SIG-M5 treated with dmso at 0.1 percent for 504 hours (cell line): ENCODE measurements around the gene TPK1.

Experiments
- DNase-seq: peaks from one replicate; lab custom pipeline; 2025; ENCODE audit not compliant: unreplicated experiment; lab: John Stamatoyannopoulos, UW

Gene TPK1

GRCh38 chr7:144488977-144489376 lies 346.9 kb downstream of the TPK1 start:
- no peak for DNase-seq

- no peak for DNase-seq
These were observed 348.0 kb downstream of the TPK1 start for GRCh38 chr7:144487901-144488300.

DNA sequence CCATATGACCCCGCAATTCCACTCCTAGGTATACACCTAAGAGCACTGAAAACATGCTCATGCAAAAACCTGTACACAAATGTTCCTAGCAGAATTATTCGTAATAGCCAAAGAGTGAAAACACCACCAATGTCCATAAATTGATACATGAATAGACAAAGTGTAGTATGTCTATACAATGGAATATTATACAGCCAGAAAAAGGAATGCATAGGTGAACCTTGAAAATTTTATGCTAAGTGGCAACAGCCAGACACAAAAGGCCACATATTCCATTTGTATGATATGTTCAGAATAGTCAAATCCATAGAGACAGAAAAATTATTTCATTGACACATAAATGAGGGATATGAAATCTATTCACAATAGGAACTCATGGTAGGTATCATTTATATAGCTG lies 351.4 kb downstream of the TPK1 start:
- no peak for DNase-seq

DNA sequence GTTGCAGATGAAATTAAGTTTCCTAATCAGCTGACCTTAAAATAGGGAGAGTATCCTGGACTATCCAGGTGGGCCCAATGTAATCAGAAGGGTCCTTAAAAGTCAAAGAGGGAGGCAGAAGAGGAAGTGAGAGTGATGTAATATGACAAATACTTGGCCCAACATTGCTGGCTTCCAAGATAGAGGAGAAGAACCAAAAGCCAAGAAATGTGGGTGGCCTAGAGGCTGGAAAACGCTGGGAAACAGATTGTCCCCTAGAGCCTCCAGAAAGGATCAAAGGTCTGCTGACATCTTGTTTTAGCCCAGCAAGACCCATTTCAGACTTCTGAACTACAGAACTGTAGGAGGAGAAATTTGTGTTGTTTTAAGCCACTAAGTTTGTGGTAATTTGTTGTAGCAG lies 352.7 kb downstream of the TPK1 start:
- DNase-seq, result no peak

- DNase-seq, result no peak
These were observed 354.0 kb downstream of the TPK1 start for GRCh38 chr7:144481833-144482232.

GRCh38 chr7:144477348-144477747 lies 358.5 kb downstream of the TPK1 start:
- DNase-seq, result no peak

- no peak for DNase-seq
These were observed 360.8 kb downstream of the TPK1 start for GRCh38 chr7:144474800-144475615.

GRCh38 chr7:144474363-144474762 lies 361.5 kb downstream of the TPK1 start:
- no peak for DNase-seq

GRCh38 chr7:144473908-144474307 lies 361.9 kb downstream of the TPK1 start:
- DNase-seq, result no peak

DNA sequence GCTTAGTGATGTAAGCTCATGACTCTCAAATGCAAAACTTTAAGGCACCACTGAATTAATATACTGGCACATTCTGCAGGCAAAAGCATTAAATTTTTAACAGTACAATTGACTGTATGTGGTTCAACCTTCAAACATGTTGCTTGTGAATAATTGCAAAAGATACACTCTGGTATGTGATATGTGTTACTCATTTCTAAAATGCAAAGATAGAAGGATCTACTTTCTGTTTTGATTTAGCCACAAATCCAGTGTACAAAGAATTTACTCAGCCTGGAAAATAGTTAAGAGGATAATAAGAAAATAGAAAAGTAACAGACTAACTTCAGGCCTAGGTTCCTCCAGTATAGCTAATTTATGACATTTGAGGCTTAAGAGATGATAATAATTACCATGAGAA lies 365.8 kb downstream of the TPK1 start:
- no peak for DNase-seq

DNA sequence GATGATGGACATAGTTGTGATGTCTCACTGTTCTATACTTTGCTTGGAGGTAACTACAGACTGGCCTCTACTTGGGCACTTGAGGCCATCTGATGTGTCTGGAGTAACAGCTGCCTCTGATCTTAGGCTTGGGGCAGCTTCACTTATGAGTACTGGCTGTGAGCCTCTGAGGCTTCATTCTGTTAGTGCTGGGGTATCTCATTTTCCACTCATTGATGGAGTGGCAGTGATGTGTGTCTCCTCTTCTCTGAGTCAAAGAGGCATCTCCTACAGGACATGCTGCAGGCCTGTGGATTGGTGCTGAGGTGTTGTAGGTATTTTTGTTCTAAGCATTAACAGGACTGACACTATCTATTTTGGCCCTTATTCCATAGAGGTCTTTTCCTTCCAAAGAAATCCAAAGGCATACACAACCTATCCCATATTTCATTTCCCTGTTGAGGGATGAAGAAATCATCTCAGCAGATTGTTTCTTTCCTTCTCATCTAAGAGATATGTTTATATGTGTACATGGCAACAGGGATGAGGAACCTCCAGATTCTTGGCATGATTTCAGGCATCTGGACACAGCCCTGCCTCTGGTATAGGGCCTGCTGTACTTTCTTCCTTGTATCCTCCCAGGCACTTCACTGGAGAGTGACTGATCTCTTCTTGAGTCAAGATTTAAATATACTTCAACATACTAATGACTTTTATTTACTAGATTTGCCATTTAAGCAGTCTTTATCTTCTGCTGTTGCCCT lies 366.7 kb downstream of the TPK1 start:
- DNase-seq, result no peak

- DNase-seq, result no peak
These were observed 376.2 kb downstream of the TPK1 start for GRCh38 chr7:144459635-144460034.

GRCh38 chr7:144455040-144455404 lies 380.8 kb downstream of the TPK1 start:
- DNase-seq, result no peak

- DNase-seq, result no peak
These were observed 381.4 kb downstream of the TPK1 start for GRCh38 chr7:144454256-144455039.

GRCh38 chr7:144452064-144452463 lies 383.8 kb downstream of the TPK1 start:
- peak; percentile 34 for DNase-seq

- no peak for DNase-seq
These were observed 390.3 kb downstream of the TPK1 start for GRCh38 chr7:144445590-144445989.

DNA sequence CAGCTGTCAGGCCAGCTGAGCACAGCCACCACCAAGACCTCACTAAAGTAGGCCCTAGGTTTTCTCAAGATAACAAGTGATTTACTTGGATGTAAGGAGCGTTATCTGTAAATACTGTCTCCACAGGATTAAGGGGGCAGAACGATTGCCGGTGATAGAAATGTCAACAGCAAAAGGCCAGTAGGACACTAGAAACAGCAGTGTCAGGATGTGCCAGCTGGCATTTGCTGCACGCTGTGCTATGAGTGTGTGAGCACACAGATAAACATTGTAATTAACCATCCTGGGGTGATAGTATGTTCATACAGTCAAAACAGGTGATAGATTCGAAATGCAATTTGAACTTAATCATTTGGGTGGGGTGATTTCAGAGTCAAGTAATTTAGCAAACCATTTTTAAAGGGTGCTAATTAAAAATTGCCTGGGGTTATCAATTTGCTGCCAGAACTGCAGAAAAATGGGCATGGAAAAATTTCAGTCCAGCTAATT lies 396.1 kb downstream of the TPK1 start:
- DNase-seq, result no peak

DNA sequence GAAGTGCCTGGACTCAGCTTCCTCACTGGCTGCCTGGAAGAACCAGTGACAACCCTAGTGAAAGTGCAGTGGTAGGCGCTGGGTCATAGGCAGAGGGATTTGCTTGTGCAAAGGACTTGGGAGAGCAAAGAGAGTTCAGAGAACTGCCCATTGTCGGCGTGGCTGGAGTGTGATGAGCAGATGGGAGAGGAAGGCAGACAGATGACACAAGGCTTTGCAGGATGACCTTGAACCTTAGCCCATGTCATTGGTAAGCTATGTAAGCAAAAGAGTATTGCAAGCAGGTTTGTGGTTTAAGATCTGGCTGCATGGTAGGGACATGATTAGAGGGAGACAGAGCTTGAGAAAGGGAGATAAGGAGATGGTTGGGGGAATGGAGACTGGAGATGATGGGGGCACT lies 397.1 kb downstream of the TPK1 start:
- no peak for DNase-seq

DNA sequence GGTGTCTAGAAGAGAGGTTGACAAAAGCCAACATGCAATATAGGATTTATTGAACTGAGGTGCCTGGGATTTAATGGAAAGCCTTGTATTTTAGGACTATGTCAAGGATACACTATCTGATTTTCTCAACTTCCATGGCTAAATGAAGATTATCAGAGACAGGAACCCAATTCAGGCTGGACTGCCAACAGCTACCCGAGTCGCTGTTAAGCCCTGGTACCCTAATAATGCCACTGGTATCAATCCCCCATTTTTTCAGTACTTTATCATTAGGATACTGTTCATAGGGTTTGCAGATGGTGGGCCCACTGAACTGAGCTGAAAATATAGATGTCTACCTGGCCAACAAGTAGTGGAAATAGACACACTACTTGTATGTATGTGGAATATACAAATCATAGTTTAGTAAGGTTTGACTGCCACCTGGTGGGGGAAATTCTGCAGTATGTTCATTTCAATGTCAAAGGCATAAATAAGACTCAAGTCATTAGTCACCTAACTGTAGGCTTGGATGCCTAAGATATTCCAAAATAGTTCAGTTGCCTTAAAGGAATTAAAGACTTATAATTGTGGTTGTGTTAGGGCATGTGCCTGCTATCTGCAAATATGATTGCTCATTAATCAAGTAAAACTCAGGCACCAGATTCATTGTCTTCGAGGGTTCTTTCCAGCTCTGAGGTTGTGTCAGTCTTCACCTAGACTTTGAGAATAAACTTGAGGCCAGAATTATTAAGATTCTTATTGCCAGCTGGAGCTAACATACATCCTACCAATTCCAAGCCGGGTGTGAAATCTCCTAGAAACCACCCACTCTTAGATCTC lies 398.3 kb downstream of the TPK1 start:
- peak; percentile 16 for DNase-seq

- no peak for DNase-seq
These were observed 399.4 kb downstream of the TPK1 start for GRCh38 chr7:144436500-144436899.

GRCh38 chr7:144428431-144428830 lies 407.4 kb downstream of the TPK1 start:
- DNase-seq, result no peak
